Omental fat pad (tissue), 4 donors: ENCODE measurements around the gene INS. TPM values are rescaled to one million over a fixed set of nuclear protein-coding genes. Genes with fewer than 3 reads are reported as not detected.

Experiments used
- ATAC-seq: fragments of 150-250 bp; one replicate; pipeline ENCODE4 v1.9.1; 2016; ENCODE audit warnings: mild to moderate bottlenecking, moderate library complexity; ENCODE audit not compliant: low FRiP score
- DNase-seq: peaks from one replicate; pipeline ENCODE4 v3.0.0-alpha.2; 2019; ENCODE audit warnings: low spot score
- CTCF ChIP-seq, 3 donors: fragments of 450-650 bp; IDR thresholded peaks; one replicate each; pipeline ENCODE4 v1.5.1; 2016 to 2017; ENCODE audit warnings: antibody characterized with exemption in 3 of 3, mild to moderate bottlenecking in 3 of 3, moderate library complexity in 2 of 3
- total RNA-seq, 4 donors: library from RNA; depleted of rRNA; stranded (reverse); fragments of >200 nt; gene quantifications; one replicate each; pipeline ENCODE4 v1.1.0, GENCODE V29; 2016

The INS gene
- total RNA-seq, 4 donors from 2014 or later: not detected

DNA sequence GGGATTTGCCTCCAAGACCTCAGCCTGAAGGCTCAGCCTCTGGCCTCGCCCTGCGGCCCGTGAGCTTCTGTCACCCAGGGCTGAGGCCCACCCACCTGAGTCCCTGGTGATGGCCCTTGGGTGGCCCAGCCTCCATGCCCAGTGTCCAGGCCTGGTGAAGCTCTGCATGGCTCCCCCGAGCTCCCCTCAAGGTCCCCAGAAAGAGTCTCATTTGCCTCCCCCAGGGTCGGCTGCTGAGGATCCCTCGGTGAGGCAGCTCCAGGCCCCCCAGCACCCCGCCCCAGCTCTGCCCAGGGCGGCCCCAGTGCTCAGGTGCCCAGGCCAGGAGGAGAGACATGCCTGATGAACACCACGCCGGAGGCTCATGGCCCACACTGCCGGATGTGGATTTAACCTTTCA lies 12.8 kb upstream of the INS start:
- TF ChIP-seq CTCF (IDR thresholded peaks at IDR 0.05): no peak
- no peak for DNase-seq
- ATAC-seq: no peak

GRCh38 chr11:2173150-2173693 lies 12.2 kb upstream of the INS start:
- ATAC-seq (no peak), DNase-seq (no peak)
- no peak for TF ChIP-seq CTCF (IDR thresholded peaks at IDR 0.05)

- DNase-seq: no peak
- no peak for ATAC-seq
- no peak for TF ChIP-seq CTCF (IDR thresholded peaks at IDR 0.05)
These were observed 11.7 kb upstream of the INS start for GRCh38 chr11:2172676-2173075.

GRCh38 chr11:2171591-2172003 lies 10.6 kb upstream of the INS start, which contains the start of gene TH:
TSS of gene TH (minus strand) at chr11:2171815. CDS start at chr11:2171786, 29 bp downstream.
- DNase-seq (no peak), ATAC-seq (no peak)
- no peak for TF ChIP-seq CTCF (IDR thresholded peaks at IDR 0.05)

DNA sequence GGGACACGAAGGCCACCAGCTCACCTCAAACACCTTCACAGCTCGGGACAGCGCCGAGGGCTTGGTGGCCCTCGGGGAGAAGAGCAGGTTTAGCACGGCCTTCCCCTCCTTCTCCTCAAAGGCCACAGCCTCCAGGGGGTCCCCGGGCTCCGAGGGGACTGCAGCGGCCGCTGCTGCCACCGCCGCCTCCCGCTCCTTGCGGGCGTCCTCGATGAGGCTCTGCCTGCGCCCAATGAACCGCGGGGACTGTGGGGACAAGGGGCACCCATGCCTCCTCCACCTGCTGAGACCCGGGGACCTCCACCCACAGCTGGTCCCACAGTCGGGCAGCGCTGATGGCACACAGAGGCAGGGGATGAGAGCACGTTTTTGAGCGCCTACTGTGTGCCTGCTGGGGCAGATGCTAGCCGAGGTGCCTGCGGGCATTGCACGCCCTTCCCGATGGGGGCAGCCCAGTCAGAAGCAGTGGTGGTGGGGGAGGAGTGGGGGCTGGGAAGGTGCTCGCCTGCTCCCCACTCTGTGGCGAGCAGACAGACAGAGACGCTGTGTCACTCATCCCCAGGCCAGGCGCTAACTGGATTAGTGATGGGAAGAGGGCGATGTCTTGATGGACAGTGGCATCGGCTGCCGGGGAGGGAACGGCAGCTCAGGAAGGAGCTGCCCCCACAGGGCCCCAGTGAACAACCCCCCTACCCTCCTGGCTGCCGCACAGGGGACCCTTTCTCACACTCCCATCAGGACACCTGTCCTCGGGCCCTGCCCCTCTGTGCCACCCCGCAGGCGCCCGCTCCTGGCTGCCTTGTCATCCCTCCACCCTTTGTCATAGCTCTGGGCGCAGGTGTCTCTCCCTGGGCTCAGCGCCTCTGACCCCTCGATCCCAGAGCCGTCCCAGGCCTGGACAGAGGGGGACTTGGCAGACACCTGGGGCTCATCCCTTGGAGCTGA lies 8.9 kb upstream of the INS start:
- no peak for ATAC-seq
- no peak for TF ChIP-seq CTCF (IDR thresholded peaks at IDR 0.05)
- no peak for DNase-seq

- TF ChIP-seq CTCF (IDR thresholded peaks at IDR 0.05): no peak
- ATAC-seq (no peak), DNase-seq (no peak)
These were observed 8.0 kb upstream of the INS start for GRCh38 chr11:2169005-2169378.
